Astrocyte (in vitro differentiated cells and primary cell): ENCODE results near the gene ANKRD11. TPM values are rescaled to one million over a fixed set of nuclear protein-coding genes. Genes with fewer than 3 reads are reported as not detected.
"Not testable (repeated sequence)": the region's sequence is repeated elsewhere in the genome, so short reads cannot be mapped to it uniquely, and the experiment has no call there.

Source experiments
- DNase-seq: peaks from one replicate; pipeline ENCODE4 v3.0.0-alpha.2; 2010; ENCODE audit warnings: low read depth
- FAIRE-seq: peaks from 2 replicates; lab custom pipeline; 2011; peaks lifted over from hg19 to GRCh38; lab: Jason Lieb, UNC
- H2AFZ ChIP-seq: 2 replicates; pipeline ENCODE4 v1.6.0; 2012; ENCODE audit warnings: low read depth, low read length, inconsistent platforms
- H3K27ac ChIP-seq: 2 replicates; pipeline ENCODE4 v1.5.1; 2011; ENCODE audit warnings: low read depth, low read length, inconsistent platforms
- H3K27me3 ChIP-seq: 2 replicates; pipeline ENCODE4 v1.6.0; 2011; ENCODE audit warnings: low read length, inconsistent platforms; ENCODE audit not compliant: insufficient read depth
- H3K36me3 ChIP-seq: 2 replicates; pipeline ENCODE4 v1.5.1; 2011; ENCODE audit warnings: low read length, inconsistent platforms; ENCODE audit not compliant: insufficient read depth
- H3K4me1 ChIP-seq: 2 replicates; pipeline ENCODE4 v1.5.1; 2011; ENCODE audit warnings: low read length, inconsistent platforms; ENCODE audit not compliant: insufficient read depth
- H3K4me2 ChIP-seq: 2 replicates; pipeline ENCODE4 v1.6.0; 2012; ENCODE audit warnings: low read length, inconsistent platforms
- H3K4me3 ChIP-seq: 2 replicates; pipeline ENCODE4 v1.5.1; 2011; ENCODE audit warnings: low read depth, mild to moderate bottlenecking, low read length, inconsistent platforms; ENCODE audit not compliant: insufficient read depth
- H3K79me2 ChIP-seq: 2 replicates; pipeline ENCODE4 v1.6.0; 2012; ENCODE audit warnings: mild to moderate bottlenecking, low read length, inconsistent platforms; ENCODE audit not compliant: insufficient read depth
- H3K9ac ChIP-seq: 2 replicates; pipeline ENCODE4 v1.6.0; 2012; ENCODE audit warnings: mild to moderate bottlenecking, low read length, inconsistent platforms
- H3K9me3 ChIP-seq: 2 replicates; pipeline ENCODE4 v1.5.1; 2012; ENCODE audit warnings: low read depth, mild to moderate bottlenecking, low read length, inconsistent platforms; ENCODE audit not compliant: insufficient read depth
- H4K20me1 ChIP-seq: 2 replicates; pipeline ENCODE4 v1.6.0; 2012; ENCODE audit warnings: low read length, inconsistent platforms; ENCODE audit not compliant: insufficient read depth
- H3K27ac Mint-ChIP-seq: one replicate; pipeline ENCODE4 v1.8.0; 2021; ENCODE audit warnings: mild to moderate bottlenecking, mixed read lengths; ENCODE audit not compliant: unreplicated experiment
- H3K27me3 Mint-ChIP-seq: one replicate; pipeline ENCODE4 v1.8.0; 2021; ENCODE audit warnings: low read depth, mixed read lengths; ENCODE audit not compliant: unreplicated experiment
- H3K36me3 Mint-ChIP-seq: one replicate; pipeline ENCODE4 v1.8.0; 2021; ENCODE audit warnings: low read depth, mixed read lengths; ENCODE audit not compliant: unreplicated experiment
- H3K4me1 Mint-ChIP-seq: one replicate; pipeline ENCODE4 v1.8.0; 2021; ENCODE audit warnings: low read depth, mixed read lengths; ENCODE audit not compliant: unreplicated experiment
- H3K4me3 Mint-ChIP-seq: one replicate; pipeline ENCODE4 v1.8.0; 2021; ENCODE audit warnings: mild to moderate bottlenecking, moderate library complexity, mixed read lengths; ENCODE audit not compliant: unreplicated experiment
- H3K9me3 Mint-ChIP-seq: one replicate; pipeline ENCODE4 v1.8.0; 2021; ENCODE audit warnings: mild to moderate bottlenecking, mixed read lengths; ENCODE audit not compliant: unreplicated experiment
- CTCF ChIP-seq: IDR thresholded peaks from 2 replicates; pipeline ENCODE4 v1.5.1; 2011; ENCODE audit warnings: low read depth, mild to moderate bottlenecking, inconsistent platforms, low read length, moderate library complexity; ENCODE audit not compliant: insufficient read depth
- EZH2 ChIP-seq: IDR thresholded peaks from 2 replicates; pipeline ENCODE4 v1.6.1; 2012; ENCODE audit warnings: mild to moderate bottlenecking, low read length, inconsistent platforms; ENCODE audit not compliant: insufficient read depth
- total RNA-seq: library from RNA; stranded (reverse); gene quantifications from 2 replicates; pipeline ENCODE4 v1.2.1, GENCODE V29; 2021

ANKRD11 gene
- total RNA-seq, 1 donor from 2014 or later, result 213 TPM

DNA sequence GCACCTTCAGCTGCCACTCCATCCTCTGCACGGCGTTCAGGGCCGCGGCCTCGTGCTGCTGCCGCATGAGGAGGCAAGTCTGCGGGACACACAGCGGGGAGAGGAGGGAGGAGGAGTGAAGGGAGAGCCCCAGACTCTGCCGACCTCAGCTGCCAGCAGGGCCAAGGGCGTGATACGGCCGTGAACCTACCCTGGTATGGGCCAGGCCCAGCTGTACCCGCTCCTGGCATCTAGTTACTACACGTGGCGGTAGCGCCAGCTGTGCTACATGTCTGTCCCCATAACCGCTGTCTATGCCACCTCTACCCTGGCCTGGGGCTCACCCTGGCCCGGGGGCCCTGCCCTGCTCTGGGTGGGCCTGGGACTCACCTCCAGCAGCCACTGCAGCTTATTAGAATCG, 221.8 kb downstream of the ANKRD11 start:
- TF ChIP-seq CTCF, result no peak
- no peak for TF ChIP-seq EZH2
- Histone ChIP-seq H3K9me3 (no peaks in the 10 kb centered on the region), H3K9ac (no peak overlapping the region), H3K27me3 (no peaks in the 10 kb centered on the region), H3K27ac (no peak overlapping the region), H4K20me1 (peaks cover 33% of the 10 kb centered on the region), H3K4me2 (no peak overlapping the region), H3K79me2 (peaks cover 6% of the 10 kb centered on the region), H3K36me3 (peaks cover 14% of the 10 kb centered on the region), H3K4me3 (no peak overlapping the region), H3K4me1 (peaks cover 10% of the 10 kb centered on the region), H2AFZ (no peak overlapping the region)
- no peak for FAIRE-seq
- Mint-ChIP-seq H3K9me3 (no peaks in the 10 kb centered on the region), H3K36me3 (peaks cover 20% of the 10 kb centered on the region), H3K4me1 (no peaks in the 10 kb centered on the region), H3K4me3 (no peak overlapping the region), H3K27me3 (no peaks in the 10 kb centered on the region), H3K27ac (no peak overlapping the region)
- DNase-seq, result no peak

GRCh38 chr16:89267746-89268145, 222.6 kb downstream of the ANKRD11 start:
- not testable (repeated sequence) for DNase-seq, H3K27ac ChIP-seq, H3K9ac ChIP-seq, H3K4me2 ChIP-seq, H3K4me1 ChIP-seq, H3K27ac Mint-ChIP-seq, H3K4me3 ChIP-seq, H2AFZ ChIP-seq, H3K27me3 ChIP-seq, H3K9me3 ChIP-seq, H3K9me3 Mint-ChIP-seq, H3K79me2 ChIP-seq, H3K27me3 Mint-ChIP-seq, H3K4me3 Mint-ChIP-seq, H3K4me1 Mint-ChIP-seq
- peaks cover 11% of the 10 kb centered on the region for H3K36me3 ChIP-seq
- peak; percentile 78 for FAIRE-seq
- H4K20me1 ChIP-seq, result peaks cover 28% of the 10 kb centered on the region
- H3K36me3 Mint-ChIP-seq, result peaks cover 19% of the 10 kb centered on the region

DNA sequence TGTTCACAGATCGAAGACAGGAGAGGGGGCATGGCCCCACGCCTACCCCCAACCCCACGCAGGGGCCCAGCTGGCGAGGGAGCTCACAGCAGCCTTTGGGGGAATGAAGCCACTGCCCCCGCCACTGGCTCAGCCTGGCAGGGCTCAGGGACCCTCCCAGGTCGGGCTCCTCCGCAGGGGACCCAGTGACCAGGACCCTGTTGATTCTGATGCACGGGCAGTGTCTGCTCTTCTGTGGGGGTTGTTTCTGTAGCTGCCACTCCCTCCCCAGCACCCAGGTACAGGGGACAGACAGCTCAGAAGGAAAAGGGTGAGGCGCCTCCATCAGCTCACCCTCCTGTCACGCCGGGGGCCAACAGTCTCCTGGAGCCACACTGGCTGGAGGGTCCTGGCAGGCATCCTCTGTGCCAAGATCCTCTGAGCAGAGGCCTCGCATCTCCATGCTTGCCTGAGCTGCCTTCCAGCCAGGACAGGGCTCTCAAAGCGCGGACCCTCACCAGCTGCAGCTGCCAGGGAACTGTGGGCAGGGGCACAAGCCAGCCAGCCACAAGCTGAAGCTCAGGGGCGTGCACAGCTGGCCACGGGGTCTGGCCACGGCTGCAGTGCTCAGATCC, 223.7 kb downstream of the ANKRD11 start:
- Histone ChIP-seq H3K9ac (no peak overlapping the region), H3K4me3 (no peak overlapping the region), H3K4me2 (no peak overlapping the region), H3K4me1 (peaks cover 10% of the 10 kb centered on the region), H3K27me3 (no peaks in the 10 kb centered on the region), H3K9me3 (no peaks in the 10 kb centered on the region), H3K79me2 (peaks cover under 1% of the 10 kb centered on the region), H2AFZ (no peak overlapping the region), H3K27ac (no peak overlapping the region), H4K20me1 (peaks cover 23% of the 10 kb centered on the region), H3K36me3 (peaks cover 10% of the 10 kb centered on the region)
- Mint-ChIP-seq H3K9me3 (no peaks in the 10 kb centered on the region), H3K36me3 (peaks cover 17% of the 10 kb centered on the region), H3K27ac (no peak overlapping the region), H3K4me1 (peaks cover 3% of the 10 kb centered on the region), H3K27me3 (no peaks in the 10 kb centered on the region), H3K4me3 (no peak overlapping the region)
- TF ChIP-seq CTCF (no peak), EZH2 (no peak)
- no peak for DNase-seq
- FAIRE-seq, result no peak
